ENCODE measurements around the gene ZNF17. TPM values are rescaled to one million over a fixed set of nuclear protein-coding genes. Genes with fewer than 3 reads are reported as not detected.

The ZNF17 gene
- polyA plus RNA-seq, 2 of the 4 experiments (the other 2 are of a cell fraction): 4.1 to 6.4 TPM

DNA sequence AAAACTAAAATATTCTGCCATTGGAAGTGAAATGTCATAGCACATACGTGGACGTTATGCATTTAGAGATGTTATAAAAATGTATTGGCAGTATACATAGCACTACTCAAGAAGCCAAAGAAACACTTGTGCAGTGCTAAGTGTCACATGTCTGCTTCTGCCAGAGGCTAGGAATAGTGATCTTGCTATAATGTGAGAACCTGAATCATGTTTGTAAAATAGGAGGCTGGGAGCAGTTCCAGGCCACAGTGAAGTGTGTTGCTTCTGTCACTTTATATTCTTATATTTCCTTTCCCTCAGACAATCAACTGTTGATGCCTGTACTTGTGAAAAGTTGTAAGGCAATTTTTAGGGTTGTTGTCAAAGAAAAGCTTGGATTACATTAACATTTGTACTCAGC is 44.2 kb upstream of the ZNF17 start:
- Histone ChIP-seq H3K4me2 (no peak overlapping the region), H3K4me3 (no peak overlapping the region), H3K9me3 (peaks cover 73% of the 10 kb centered on the region), H3K4me1 (no peaks in the 10 kb centered on the region), H3K27ac (no peak overlapping the region)
- ChIA-PET POLR2A (no interaction called here), CTCF (interaction anchor here (1.6 kb wide), 1 partner anchor 9 kb away, joined by 7 read pairs; no protein-coding TSS in a partner anchor)
- FAIRE-seq (no peak), ATAC-seq (no peak), DNase-seq (ENCODE audit: low read depth in 1 of 2, low spot score in 1 of 2) (no peak)
- WGBS (ENCODE audit: missing lambda C conversion rate): 89% methylated on average over 2 of the region's 2 CpGs
- TF ChIP-seq MYC (IDR thresholded peaks at IDR 0.05; ENCODE audit: borderline replicate concordance, low read length) (no peak), ZNF302 (CRISPR knock-in tag; IDR thresholded peaks at IDR 0.05) (no peak), NFE2L2 (conservative IDR thresholded peaks at IDR 0.05; ENCODE audit: low read length) (no peak), RAD21 (conservative IDR thresholded peaks at IDR 0.05 in 1 of 2, IDR thresholded peaks at IDR 0.05 in 1 of 2) (no peak), RNF2 (IDR thresholded peaks at IDR 0.05; ENCODE audit: borderline replicate concordance, low read depth) (no peak), RFX5 (IDR thresholded peaks at IDR 0.05) (no peak), CBX8 (IDR thresholded peaks at IDR 0.05) (no peak), MAFK (IDR thresholded peaks at IDR 0.05; ENCODE audit: partially characterized antibody) (no peak), HOXB5 (CRISPR knock-in tag; IDR thresholded peaks at IDR 0.05) (no peak), CHD2 (IDR thresholded peaks at IDR 0.05; ENCODE audit: low read length, partially characterized antibody) (no peak), RARB (CRISPR knock-in tag; IDR thresholded peaks at IDR 0.05) (no peak), NPAS2 (CRISPR knock-in tag; IDR thresholded peaks at IDR 0.05; ENCODE audit: borderline replicate concordance) (no peak), TP53 (CRISPR knock-in tag; IDR thresholded peaks at IDR 0.05) (no peak), JUN (IDR thresholded peaks at IDR 0.05) (no peak)
- TF ChIP-seq, protein P1, sequence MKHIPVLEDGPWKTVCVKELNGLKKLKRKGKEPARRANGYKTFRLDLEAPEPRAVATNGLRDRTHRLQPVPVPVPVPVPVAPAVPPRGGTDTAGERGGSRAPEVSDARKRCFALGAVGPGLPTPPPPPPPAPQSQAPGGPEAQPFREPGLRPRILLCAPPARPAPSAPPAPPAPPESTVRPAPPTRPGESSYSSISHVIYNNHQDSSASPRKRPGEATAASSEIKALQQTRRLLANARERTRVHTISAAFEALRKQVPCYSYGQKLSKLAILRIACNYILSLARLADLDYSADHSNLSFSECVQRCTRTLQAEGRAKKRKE (CRISPR knock-in tag; IDR thresholded peaks at IDR 0.05; ENCODE audit: low read depth): no peak
- TF ChIP-seq, protein P2, sequence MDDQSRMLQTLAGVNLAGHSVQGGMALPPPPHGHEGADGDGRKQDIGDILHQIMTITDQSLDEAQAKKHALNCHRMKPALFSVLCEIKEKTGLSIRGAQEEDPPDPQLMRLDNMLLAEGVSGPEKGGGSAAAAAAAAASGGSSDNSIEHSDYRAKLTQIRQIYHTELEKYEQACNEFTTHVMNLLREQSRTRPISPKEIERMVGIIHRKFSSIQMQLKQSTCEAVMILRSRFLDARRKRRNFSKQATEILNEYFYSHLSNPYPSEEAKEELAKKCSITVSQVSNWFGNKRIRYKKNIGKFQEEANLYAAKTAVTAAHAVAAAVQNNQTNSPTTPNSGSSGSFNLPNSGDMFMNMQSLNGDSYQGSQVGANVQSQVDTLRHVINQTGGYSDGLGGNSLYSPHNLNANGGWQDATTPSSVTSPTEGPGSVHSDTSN (IDR thresholded peaks at IDR 0.05): no peak
- TF ChIP-seq, protein P3, sequence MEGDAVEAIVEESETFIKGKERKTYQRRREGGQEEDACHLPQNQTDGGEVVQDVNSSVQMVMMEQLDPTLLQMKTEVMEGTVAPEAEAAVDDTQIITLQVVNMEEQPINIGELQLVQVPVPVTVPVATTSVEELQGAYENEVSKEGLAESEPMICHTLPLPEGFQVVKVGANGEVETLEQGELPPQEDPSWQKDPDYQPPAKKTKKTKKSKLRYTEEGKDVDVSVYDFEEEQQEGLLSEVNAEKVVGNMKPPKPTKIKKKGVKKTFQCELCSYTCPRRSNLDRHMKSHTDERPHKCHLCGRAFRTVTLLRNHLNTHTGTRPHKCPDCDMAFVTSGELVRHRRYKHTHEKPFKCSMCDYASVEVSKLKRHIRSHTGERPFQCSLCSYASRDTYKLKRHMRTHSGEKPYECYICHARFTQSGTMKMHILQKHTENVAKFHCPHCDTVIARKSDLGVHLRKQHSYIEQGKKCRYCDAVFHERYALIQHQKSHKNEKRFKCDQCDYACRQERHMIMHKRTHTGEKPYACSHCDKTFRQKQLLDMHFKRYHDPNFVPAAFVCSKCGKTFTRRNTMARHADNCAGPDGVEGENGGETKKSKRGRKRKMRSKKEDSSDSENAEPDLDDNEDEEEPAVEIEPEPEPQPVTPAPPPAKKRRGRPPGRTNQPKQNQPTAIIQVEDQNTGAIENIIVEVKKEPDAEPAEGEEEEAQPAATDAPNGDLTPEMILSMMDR (IDR thresholded peaks at IDR 0.05): no peak
- TF ChIP-seq, protein P4, sequence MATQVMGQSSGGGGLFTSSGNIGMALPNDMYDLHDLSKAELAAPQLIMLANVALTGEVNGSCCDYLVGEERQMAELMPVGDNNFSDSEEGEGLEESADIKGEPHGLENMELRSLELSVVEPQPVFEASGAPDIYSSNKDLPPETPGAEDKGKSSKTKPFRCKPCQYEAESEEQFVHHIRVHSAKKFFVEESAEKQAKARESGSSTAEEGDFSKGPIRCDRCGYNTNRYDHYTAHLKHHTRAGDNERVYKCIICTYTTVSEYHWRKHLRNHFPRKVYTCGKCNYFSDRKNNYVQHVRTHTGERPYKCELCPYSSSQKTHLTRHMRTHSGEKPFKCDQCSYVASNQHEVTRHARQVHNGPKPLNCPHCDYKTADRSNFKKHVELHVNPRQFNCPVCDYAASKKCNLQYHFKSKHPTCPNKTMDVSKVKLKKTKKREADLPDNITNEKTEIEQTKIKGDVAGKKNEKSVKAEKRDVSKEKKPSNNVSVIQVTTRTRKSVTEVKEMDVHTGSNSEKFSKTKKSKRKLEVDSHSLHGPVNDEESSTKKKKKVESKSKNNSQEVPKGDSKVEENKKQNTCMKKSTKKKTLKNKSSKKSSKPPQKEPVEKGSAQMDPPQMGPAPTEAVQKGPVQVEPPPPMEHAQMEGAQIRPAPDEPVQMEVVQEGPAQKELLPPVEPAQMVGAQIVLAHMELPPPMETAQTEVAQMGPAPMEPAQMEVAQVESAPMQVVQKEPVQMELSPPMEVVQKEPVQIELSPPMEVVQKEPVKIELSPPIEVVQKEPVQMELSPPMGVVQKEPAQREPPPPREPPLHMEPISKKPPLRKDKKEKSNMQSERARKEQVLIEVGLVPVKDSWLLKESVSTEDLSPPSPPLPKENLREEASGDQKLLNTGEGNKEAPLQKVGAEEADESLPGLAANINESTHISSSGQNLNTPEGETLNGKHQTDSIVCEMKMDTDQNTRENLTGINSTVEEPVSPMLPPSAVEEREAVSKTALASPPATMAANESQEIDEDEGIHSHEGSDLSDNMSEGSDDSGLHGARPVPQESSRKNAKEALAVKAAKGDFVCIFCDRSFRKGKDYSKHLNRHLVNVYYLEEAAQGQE (IDR thresholded peaks at IDR 0.05): no peak
- TF ChIP-seq, protein P5, sequence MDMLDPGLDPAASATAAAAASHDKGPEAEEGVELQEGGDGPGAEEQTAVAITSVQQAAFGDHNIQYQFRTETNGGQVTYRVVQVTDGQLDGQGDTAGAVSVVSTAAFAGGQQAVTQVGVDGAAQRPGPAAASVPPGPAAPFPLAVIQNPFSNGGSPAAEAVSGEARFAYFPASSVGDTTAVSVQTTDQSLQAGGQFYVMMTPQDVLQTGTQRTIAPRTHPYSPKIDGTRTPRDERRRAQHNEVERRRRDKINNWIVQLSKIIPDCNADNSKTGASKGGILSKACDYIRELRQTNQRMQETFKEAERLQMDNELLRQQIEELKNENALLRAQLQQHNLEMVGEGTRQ (IDR thresholded peaks at IDR 0.05): no peak

DNA sequence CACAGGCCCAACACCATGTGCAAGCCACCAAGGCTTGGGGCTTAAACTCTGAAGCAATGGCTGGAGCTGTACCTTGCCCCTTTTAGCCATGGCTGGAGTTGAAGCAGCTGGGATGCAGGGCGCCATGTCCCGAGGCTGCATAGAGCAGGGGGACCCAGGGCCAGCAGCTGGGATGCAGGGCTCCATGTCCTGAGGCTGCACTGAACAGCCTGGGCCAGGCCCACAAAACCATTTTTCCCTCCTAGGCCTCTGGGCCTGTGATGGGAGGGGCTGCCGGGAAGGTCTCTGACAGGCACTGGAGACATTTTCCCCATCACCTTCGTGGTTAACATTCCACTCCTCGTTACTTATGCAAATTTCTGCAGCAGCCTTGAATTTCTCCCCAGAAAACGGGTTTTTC is 36.8 kb upstream of the ZNF17 start:
- no peak for ATAC-seq

More for the DNA sequence above, 36.8 kb upstream of the ZNF17 start:
- no peak overlapping the region for H3K4me2 ChIP-seq
- no peak overlapping the region for H3K27ac ChIP-seq
- no peaks in the 10 kb centered on the region for H3K4me1 ChIP-seq
- H3K4me3 ChIP-seq: no peak overlapping the region
- CTCF ChIA-PET: no interaction called here
- FAIRE-seq (no peak), DNase-seq (ENCODE audit: low read depth in 1 of 2, low spot score in 1 of 2) (no peak)
- 50% methylated on average over 6 of the region's 6 CpGs for WGBS (ENCODE audit: missing lambda C conversion rate)
- POLR2A ChIA-PET: no interaction called here
- peaks cover 77% of the 10 kb centered on the region for H3K9me3 ChIP-seq
- TF ChIP-seq RCOR1 (IDR thresholded peaks at IDR 0.05; ENCODE audit: low read depth, low read length): no peak
- TF ChIP-seq NR3C1 (IDR thresholded peaks at IDR 0.05): no peak
- TF ChIP-seq ZFP36 (IDR thresholded peaks at IDR 0.05; ENCODE audit: borderline replicate concordance, partially characterized antibody): peak; percentile 86
- TF ChIP-seq CBX8 (IDR thresholded peaks at IDR 0.05): no peak
- TF ChIP-seq ESRRA (IDR thresholded peaks at IDR 0.05; ENCODE audit: borderline replicate concordance, low read length): no peak
- no peak for TF ChIP-seq FOSL2 (IDR thresholded peaks at IDR 0.05)
- no peak for TF ChIP-seq FOSL2 (CRISPR knock-in tag; IDR thresholded peaks at IDR 0.05)
